ENCODE measurements around the gene PALM2AKAP2. TPM values are rescaled to one million over a fixed set of nuclear protein-coding genes. Genes with fewer than 3 reads are reported as not detected.

PALM2AKAP2 gene
- total RNA-seq, 4 donors from 2014 or later, result 0.15 to 1.4 (median 1.0) TPM

GRCh38 chr9:109759589-109759988 lies 20.4 kb upstream of the PALM2AKAP2 start:
- Histone ChIP-seq H3K9me3 (no peaks in the 10 kb centered on the region), H3K4me1 (no peaks in the 10 kb centered on the region), H3K36me3 (no peaks in the 10 kb centered on the region), H3K4me3 (no peak overlapping the region), H3K27ac (no peak overlapping the region), H3K27me3 (no peaks in the 10 kb centered on the region)
- in situ Hi-C loops (cut with MboI; ENCODE audit: low sequenced_read_pairs in 4 of 4), result no loop called here
- intact Hi-C loops (cut with DNase I; ENCODE audit: low total_unique reads), result no loop called here
- DNase-seq (no peak), ATAC-seq (no peak)
- TF ChIP-seq CTCF (IDR thresholded peaks at IDR 0.05 in 4 of 5, conservative IDR thresholded peaks at IDR 0.05 in 1 of 5) (no peak), POLR2A (IDR thresholded peaks at IDR 0.05) (no peak)

GRCh38 chr9:109765278-109765677 lies 14.7 kb upstream of the PALM2AKAP2 start:
- H3K36me3 ChIP-seq, result no peaks in the 10 kb centered on the region
- TF ChIP-seq CTCF (IDR thresholded peaks at IDR 0.05 in 4 of 5, conservative IDR thresholded peaks at IDR 0.05 in 1 of 5), result no peak
- TF ChIP-seq POLR2A (IDR thresholded peaks at IDR 0.05), result no peak
- no peaks in the 10 kb centered on the region for H3K9me3 ChIP-seq
- in situ Hi-C loops (cut with MboI; ENCODE audit: low sequenced_read_pairs in 4 of 4), result no loop called here
- no peak for DNase-seq
- no peak for ATAC-seq
- no peaks in the 10 kb centered on the region for H3K4me1 ChIP-seq
- H3K27ac ChIP-seq, result no peak overlapping the region
- H3K27me3 ChIP-seq, result peaks cover 0 to 3% (median 0%) of the 10 kb centered on the region in 3 donors
- H3K4me3 ChIP-seq, result no peak overlapping the region
- intact Hi-C loops (cut with DNase I; ENCODE audit: low total_unique reads), result no loop called here

- in situ Hi-C loops (cut with MboI; ENCODE audit: low sequenced_read_pairs in 4 of 4), result no loop called here
- no peaks in the 10 kb centered on the region for H3K9me3 ChIP-seq
- no peaks in the 10 kb centered on the region for H3K36me3 ChIP-seq
- ATAC-seq (no peak), DNase-seq (no peak)
- no peaks in the 10 kb centered on the region for H3K4me1 ChIP-seq
- intact Hi-C loops (cut with DNase I; ENCODE audit: low total_unique reads), result no loop called here
- peaks cover 0 to 3% (median 0%) of the 10 kb centered on the region in 3 donors for H3K27me3 ChIP-seq
- no peak overlapping the region for H3K27ac ChIP-seq
- no peak overlapping the region for H3K4me3 ChIP-seq
- TF ChIP-seq CTCF (IDR thresholded peaks at IDR 0.05 in 4 of 5, conservative IDR thresholded peaks at IDR 0.05 in 1 of 5) (no peak), POLR2A (IDR thresholded peaks at IDR 0.05) (no peak)
Observed at GRCh38 chr9:109765830-109766229, 14.2 kb upstream of the PALM2AKAP2 start.

- in situ Hi-C loops (cut with MboI; ENCODE audit: low sequenced_read_pairs in 4 of 4), result no loop called here
- Histone ChIP-seq H3K36me3 (no peaks in the 10 kb centered on the region), H3K9me3 (no peaks in the 10 kb centered on the region), H3K27me3 (peaks cover 0 to 3% (median 0%) of the 10 kb centered on the region in 3 donors), H3K4me3 (no peak overlapping the region), H3K4me1 (no peaks in the 10 kb centered on the region), H3K27ac (no peak overlapping the region)
- no peak for TF ChIP-seq POLR2A (IDR thresholded peaks at IDR 0.05)
- TF ChIP-seq CTCF (IDR thresholded peaks at IDR 0.05 in 4 of 5, conservative IDR thresholded peaks at IDR 0.05 in 1 of 5), result no peak
- DNase-seq (no peak), ATAC-seq (no peak)
- intact Hi-C loops (cut with DNase I; ENCODE audit: low total_unique reads), result no loop called here
Observed at GRCh38 chr9:109766351-109766750, 13.6 kb upstream of the PALM2AKAP2 start.

- Histone ChIP-seq H3K9me3 (no peaks in the 10 kb centered on the region), H3K4me3 (no peak overlapping the region), H3K27me3 (peaks cover 0 to 3% (median 0%) of the 10 kb centered on the region in 3 donors), H3K36me3 (no peaks in the 10 kb centered on the region), H3K4me1 (peaks cover 4% of the 10 kb centered on the region in 2 donors), H3K27ac (no peak overlapping the region)
- intact Hi-C loops (cut with DNase I; ENCODE audit: low total_unique reads) (no loop called here), in situ Hi-C loops (cut with MboI; ENCODE audit: low sequenced_read_pairs in 4 of 4) (no loop called here)
- TF ChIP-seq CTCF (IDR thresholded peaks at IDR 0.05 in 4 of 5, conservative IDR thresholded peaks at IDR 0.05 in 1 of 5) (no peak), POLR2A (IDR thresholded peaks at IDR 0.05) (no peak)
- no peak for ATAC-seq
- no peak for DNase-seq
Observed at GRCh38 chr9:109767404-109767803, 12.6 kb upstream of the PALM2AKAP2 start.

Measured in gastrocnemius medialis (tissue), 4 donors.